ENCODE results near the gene CCDC3.
"Not testable (repeated sequence)": the region's sequence is repeated elsewhere in the genome, so short reads cannot be mapped to it uniquely, and the experiment has no call there.

CCDC3 gene

DNA sequence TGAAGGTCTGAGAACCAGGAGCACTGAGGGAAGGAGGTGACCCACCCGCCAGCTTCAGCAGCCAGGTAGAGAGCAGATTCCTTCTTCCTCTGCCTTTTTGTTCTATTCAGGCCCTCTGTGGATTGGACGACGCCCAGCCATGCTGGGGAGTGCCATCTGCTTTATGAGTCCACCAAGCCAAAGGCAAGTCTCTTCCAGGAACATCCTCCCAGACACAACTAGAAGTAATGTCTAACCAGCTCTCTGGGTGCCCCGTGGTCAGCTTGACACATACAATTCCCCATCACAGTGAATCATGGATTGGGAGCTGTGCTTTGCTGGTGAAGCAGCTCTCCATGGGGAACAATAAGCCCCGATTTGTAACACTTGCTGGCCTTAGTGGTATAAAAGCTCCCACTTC is 125.2 kb downstream of the CCDC3 start:
- DNase-seq = no peak

DNA sequence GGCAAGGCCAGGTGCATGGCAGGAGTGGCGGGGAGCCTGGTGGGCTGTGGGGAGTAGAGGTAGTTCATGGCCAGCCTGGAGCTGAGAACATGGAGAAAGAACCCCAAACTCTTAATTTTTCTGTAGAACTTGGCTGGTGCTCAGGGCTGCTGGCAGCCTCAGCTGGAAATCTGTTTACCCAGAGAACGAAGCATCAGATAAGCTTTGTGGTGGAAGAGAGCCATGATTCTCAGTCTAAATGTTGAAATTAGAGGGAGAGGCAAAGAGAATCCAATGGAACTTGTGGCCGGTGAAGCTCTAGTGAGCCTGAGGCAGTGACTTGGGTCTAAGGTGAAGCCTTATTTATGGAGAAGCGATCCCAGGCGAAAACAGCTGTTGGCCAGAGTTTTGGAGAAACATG is 126.4 kb downstream of the CCDC3 start:
- no peak for DNase-seq

DNA sequence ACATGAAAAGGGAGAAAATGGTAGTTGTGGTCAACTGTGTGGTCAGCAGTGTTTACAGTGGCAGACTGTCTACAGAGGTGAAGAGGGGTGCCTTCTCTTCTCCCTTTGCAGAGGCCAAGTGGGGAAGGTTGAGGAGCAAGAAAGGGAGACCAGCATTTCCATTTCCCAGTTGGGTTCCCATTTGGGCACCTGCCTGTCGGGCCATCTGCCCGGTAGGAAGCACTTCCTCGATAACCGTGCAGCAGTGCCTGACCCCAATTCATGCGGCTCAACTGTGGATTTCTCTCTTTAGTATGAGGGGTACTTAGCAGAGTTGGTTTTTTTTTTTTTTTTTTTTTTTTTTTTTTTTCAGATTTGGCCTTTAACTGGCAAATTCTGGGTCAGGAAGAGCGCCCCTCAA is 127.0 kb downstream of the CCDC3 start:
- DNase-seq = no peak

DNA sequence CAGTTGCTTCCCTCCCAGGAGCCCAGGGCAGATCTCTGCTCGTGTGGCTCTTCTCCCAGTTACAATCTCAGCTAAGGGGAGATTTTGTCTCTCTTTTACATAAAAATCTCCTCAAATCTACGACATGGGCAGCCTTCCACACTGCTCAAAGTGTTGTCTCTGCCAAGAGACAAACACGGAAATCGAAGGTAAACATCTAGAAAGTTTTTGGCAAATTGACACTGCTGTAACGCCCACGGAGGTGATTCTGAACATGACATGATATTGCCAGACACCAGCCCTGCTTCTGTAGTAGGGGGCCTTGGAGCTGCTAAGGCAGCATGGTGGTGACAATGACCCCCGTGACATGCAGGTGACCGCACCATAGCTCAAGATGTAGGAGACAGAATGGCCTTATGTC is 128.3 kb downstream of the CCDC3 start:
- DNase-seq = no peak

DNA sequence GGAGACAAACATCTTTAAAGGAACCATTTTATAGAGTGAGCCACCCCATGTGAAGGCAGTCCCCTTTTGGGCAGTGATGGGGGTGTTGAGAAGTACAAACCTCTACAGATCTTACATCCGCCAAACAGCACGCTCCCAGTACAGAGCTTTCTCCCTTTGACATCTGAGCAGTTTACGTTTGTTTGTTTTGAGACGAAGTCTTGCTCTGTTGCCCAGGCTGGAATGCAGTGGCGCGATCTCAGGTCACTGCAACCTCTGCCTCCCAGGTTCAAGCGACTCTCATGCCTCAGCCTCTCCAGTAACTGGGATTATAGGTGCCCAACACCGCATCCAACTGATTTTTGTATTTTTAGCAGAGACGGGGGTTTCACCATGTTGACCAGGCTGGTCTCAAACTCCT is 128.9 kb downstream of the CCDC3 start:
- no peak for DNase-seq

DNA sequence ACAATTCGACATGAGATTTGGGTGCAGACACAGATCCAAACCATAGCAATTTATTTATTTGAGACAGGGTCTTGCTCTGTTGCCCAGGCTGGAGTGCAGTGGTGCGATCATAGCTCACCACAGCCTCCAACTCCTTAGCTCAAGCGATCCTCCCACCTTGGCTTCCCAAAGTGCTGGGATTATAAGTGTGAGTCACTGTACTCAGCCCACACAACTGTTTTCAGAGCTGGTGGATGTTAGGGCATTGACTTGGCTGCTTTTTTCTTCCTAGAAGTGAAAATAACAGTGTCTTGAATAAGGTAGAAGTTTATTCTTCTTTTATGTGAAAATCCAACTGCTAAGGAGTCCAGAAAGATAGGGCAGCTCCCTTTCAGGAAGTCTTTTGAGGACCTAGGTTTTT is 132.1 kb downstream of the CCDC3 start:
- no peak for DNase-seq

DNA sequence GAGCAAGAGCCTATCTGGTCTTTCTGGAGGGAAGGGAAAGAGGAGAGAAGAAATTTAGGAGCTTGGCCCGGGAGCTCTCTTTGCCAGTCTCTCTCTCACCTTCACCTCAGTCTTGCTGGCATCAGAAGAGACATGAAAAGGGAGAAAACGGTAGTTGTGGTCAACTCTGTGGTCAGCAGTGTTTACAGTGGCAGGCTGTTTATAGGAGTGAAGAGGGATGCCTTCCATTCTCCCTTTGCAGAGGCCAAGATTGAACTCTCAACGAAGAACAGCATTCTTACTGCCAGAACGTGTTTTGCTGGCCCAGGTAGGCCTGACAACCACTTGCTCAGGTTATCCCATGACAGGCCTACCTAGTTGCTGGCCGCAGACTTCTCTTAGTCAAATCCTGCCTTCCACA is 133.3 kb downstream of the CCDC3 start:
- DNase-seq = no peak

DNA sequence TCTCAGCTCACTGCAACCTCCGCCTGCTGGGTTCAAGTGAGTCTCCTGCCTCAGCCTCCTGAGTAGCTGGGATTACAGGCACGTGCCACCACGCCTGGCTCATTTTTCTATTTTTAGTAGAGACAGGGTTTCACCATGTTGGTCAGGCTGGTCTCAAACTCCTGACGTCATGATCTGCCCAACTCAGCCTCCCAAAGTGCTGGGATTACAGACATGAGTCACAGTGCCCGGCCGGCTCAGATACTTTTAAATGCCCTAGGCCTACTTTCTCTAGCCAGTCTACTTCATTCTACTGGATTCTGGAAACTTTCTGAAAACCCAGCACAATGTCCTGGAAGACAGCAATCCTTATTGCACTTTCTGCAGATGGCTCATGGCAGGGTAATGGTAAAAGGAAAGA is 136.0 kb downstream of the CCDC3 start:
- DNase-seq = not testable (repeated sequence)

DNA sequence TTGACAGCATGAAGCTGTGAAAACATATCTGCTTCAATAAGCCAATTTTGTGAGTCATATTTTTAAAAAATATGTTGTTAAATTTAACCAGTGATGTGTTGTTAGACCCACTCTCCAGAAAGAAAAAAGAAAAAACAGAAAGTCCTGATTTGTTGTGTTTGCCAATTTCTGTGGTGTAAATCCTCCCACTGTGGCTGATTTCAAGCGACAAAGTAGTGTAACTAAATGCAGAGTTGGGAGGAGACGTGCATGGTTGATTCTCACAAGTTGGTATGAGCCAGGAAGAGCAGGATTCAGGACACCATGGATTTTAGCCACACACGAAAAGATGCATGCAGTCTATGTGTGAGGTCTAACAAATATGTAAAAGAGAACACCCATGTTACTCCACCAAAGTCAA is 139.1 kb downstream of the CCDC3 start:
- no peak for DNase-seq

DNA sequence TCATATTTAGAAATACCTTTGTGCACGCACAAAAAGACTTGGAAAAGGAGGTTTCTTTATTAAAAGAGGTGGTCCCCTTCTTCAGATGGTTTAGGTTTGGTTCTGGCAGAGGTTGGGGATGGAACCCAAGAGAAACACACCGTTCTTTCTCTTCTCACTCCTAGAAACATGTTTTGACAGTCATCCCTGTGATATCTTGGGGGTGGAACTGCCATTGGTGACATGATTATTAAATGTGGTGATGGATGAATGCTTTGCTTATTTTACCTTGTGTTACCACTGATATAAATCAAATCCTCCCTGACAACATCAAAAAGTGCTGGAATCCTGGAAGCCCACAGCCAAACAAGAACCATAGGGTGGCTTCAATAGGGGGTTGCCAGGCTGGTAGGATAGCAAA is 146.5 kb downstream of the CCDC3 start:
- DNase-seq = no peak

DNA sequence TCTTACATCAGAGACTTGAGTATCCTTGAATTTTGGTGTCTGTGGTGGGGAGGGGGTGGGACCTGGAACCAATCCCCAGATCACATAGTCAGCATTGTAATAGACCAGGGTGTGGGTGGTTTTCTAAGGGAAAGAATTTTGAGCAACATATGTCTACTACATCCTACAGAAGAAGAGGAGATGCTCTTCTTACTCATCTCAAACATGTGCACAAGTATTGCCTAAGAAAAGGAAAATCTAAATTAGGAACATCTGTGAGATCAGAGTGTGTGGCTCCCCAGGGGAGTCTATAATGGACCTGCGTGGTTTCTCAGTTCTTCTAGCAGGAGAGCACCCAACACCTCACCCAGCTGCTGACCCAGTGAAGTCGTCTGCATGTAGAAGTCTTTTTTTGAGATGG is 148.8 kb downstream of the CCDC3 start:
- no peak for DNase-seq

DNA sequence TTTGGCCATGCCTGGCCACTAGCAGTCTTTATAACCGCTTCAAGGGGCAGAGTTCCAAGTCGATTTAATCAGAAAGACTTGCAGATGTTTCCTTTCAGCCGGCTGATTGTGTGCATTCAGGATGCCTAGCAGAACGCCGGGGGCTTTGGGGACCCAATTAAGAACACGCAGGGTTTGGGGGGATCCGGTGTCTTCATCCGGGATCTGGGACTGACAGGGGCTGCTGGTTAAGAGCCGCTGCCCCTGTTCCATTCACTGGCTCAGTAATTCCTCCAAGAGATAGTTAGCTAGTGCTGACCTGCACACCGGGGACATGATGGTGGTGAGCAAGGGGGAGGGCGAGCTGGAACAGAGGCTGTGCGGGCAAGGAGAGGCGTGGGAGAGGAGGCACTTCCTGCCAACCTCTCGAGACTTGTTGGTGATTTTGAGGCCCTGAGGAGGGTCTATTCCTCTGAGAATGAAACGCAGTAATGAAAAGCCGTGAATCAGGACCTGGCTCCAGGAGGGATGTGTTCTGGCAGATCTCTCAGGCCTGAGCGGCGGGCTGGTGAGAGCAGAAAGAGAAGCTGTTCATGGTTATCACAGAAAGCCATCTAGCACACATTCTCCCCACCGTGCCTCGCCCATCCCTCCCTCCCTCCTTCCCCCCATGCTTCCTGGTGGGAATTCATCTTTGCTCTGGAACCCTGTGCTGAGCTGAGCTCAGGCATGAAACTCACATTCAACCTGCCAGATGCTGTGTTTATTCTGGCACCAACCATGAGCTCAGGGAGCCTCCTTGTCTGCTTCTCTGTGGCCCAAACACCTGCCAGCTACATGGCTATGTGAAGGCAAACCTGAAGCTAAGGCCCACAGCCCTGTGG is 152.0 kb downstream of the CCDC3 start:
- DNase-seq = no peak

DNA sequence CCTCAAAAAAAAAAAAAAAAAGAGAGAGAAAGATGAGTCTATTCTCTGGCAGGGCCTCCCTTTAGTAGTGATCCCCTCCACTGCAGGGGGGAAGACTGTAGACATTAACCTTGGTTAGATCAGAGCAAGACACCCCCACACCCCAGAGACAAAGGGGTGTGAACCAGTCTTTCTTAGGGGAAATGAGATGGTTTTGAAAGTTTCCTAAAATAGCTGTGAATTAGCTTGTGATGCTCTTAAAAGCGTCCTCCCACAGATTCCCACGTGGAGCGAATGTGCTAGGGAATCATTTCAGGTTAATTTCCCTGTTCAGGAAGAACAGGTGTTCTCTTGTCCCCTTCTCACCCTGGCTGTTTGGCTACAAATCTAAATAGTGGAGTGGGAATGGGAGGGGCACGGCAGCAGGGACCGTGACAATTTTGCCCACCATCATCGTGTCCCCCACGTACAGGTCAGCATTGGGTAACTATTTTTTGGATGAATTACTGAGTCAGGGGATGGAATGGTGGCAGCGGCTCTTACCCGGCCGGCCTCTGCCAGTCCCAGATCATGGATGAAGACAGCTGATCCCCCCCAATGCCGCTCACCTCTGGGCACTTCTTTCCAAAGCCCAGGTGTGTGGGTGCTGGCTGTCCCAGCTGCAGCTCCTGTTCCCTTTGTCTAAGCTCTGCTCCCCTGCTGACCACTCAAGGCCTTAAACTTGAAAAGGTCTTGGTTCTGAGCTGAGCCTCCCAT is 152.9 kb downstream of the CCDC3 start:
- DNase-seq = no peak

DNA sequence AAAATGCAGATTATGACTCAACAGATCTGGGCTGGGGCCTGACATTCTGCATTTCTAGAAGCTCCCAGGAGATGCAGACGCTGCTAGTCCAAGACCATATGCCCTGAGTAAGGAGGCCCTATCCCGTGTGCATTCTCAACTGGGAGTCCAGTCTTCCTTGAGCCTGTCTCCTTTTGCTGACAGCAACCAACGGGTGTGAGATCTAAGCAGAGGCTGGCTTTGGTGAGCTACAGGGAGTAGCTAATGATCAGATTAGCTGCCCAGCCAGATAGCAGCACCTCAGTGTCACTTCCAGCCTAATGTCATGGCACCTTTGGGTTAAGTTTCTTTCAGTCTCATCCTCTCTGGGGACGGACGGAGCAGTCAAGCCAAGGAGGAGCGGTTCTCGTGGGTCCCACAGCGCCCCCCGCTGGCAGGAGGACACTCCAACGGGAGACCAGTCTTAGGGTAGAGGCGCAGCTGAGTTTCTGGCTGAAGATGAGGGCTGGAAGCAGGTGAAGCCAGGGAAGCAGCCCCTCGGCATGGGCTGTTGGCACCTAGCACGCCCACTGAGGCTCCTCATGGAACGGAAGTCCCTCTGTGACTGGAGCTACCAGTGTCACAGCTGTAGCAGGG is 154.0 kb downstream of the CCDC3 start:
- no peak for DNase-seq

DNA sequence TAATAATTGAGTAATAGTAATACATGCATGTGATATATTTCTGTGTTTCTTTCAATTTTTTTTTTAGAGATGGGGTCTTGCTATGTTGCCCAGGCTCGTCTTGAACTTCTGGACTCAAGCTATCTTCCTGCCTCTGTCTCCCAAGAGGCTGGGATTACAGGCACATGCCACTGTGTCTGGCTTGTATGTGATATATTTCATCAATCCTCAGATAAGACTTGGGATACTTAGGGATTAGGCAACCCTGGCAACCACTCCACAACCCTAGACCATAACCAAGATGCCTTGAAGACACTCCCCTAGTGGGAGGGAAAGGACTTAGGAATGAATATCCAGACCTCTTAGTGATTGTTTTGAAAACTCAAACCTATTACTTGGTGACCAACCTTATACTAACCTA is 154.8 kb downstream of the CCDC3 start:
- DNase-seq = no peak
